ENCODE results near the gene SNTG2. TPM values are rescaled to one million over a fixed set of nuclear protein-coding genes. Genes with fewer than 3 reads are reported as not detected.

The SNTG2 gene
- polyA plus RNA-seq, 3 donors = not detected

- Mint-ChIP-seq H3K4me1 (no peaks in the 10 kb centered on the region), H3K4me3 (no peak overlapping the region), H3K36me3 (no peaks in the 10 kb centered on the region), H3K27me3 (ENCODE audit: low read depth in 3 of 3) (peaks cover 3 to 9% (median 6%) of the 10 kb centered on the region in 3 donors), H3K9me3 (no peaks in the 10 kb centered on the region), H3K27ac (no peak overlapping the region)
- Histone ChIP-seq H4K20me1 (ENCODE audit: insufficient read depth, low read length) (no peaks in the 10 kb centered on the region), H3K4me2 (replicated peaks; ENCODE audit: extremely low read depth, low read length, poor library complexity, severe bottlenecking) (no peak overlapping the region), H3K9me3 (replicated peaks in 1 of 2; ENCODE audit: control insufficient read depth in 1 of 2, insufficient read depth in 1 of 2, low read length in 2 of 2) (no peaks in the 10 kb centered on the region), H3K79me2 (ENCODE audit: insufficient read depth, low read length) (no peaks in the 10 kb centered on the region), H3K4me3 (replicated peaks in 1 of 3; ENCODE audit: low read depth in 2 of 3, low read length in 3 of 3) (no peak overlapping the region), H3K36me3 (replicated peaks in 1 of 2; ENCODE audit: control insufficient read depth in 1 of 2, insufficient read depth in 2 of 2, low read length in 2 of 2) (no peaks in the 10 kb centered on the region), H3K4me1 (ENCODE audit: control insufficient read depth in 1 of 2, insufficient read depth in 2 of 2, low read length in 2 of 2) (no peaks in the 10 kb centered on the region), H2AFZ (ENCODE audit: insufficient read depth, low read depth, low read length, poor library complexity, severe bottlenecking) (no peak overlapping the region), H3K9ac (ENCODE audit: insufficient read depth, low read length, poor library complexity, severe bottlenecking) (no peak overlapping the region), H3K27ac (ENCODE audit: low read depth in 1 of 2, low read length in 2 of 2) (no peak overlapping the region), H3K27me3 (ENCODE audit: control insufficient read depth in 2 of 2, insufficient read depth in 2 of 2, low read length in 2 of 2) (peaks cover 0 to 3% of the 10 kb centered on the region in 2 donors)
- no peak for TF ChIP-seq CTCF (IDR thresholded peaks at IDR 0.05)
- intact Hi-C loops (cut with micrococcal nuclease) = no loop called here
- WGBS (ENCODE audit: insufficient coverage) = 75% methylated on average over 4 of the region's 10 CpGs
- no peak for DNase-seq
Observed at GRCh38 chr2:959457-959856, 8.8 kb downstream of the SNTG2 start.

GRCh38 chr2:960061-960736 is 9.6 kb downstream of the SNTG2 start:
- peaks cover 0 to under 1% (median 0%) of the 10 kb centered on the region in 7 donors for H3K9me3 Mint-ChIP-seq
- intact Hi-C loops (cut with micrococcal nuclease) = no loop called here

More at GRCh38 chr2:960061-960736, 9.6 kb downstream of the SNTG2 start:
- no peak overlapping the region for H3K27ac Mint-ChIP-seq
- peaks cover 0 to 5% (median 4%) of the 10 kb centered on the region in 3 donors for H3K27me3 Mint-ChIP-seq (ENCODE audit: low read depth in 3 of 3)
- H3K27ac ChIP-seq (ENCODE audit: low read depth in 1 of 2, low read length in 2 of 2) = no peak overlapping the region
- H3K4me2 ChIP-seq (replicated peaks; ENCODE audit: extremely low read depth, low read length, poor library complexity, severe bottlenecking) = no peak overlapping the region
- no peaks in the 10 kb centered on the region for H3K4me1 ChIP-seq (ENCODE audit: control insufficient read depth in 1 of 2, insufficient read depth in 2 of 2, low read length in 2 of 2)
- H3K27me3 ChIP-seq (ENCODE audit: control insufficient read depth in 2 of 2, insufficient read depth in 2 of 2, low read length in 2 of 2) = peaks cover 0 to 3% of the 10 kb centered on the region in 2 donors
- no peak overlapping the region for H3K4me3 ChIP-seq (replicated peaks in 1 of 3; ENCODE audit: low read depth in 2 of 3, low read length in 3 of 3)
- H3K79me2 ChIP-seq (ENCODE audit: insufficient read depth, low read length) = no peaks in the 10 kb centered on the region
- no peak overlapping the region for H3K9ac ChIP-seq (ENCODE audit: insufficient read depth, low read length, poor library complexity, severe bottlenecking)
- H3K4me1 Mint-ChIP-seq = no peaks in the 10 kb centered on the region
- no peak overlapping the region for H2AFZ ChIP-seq (ENCODE audit: insufficient read depth, low read depth, low read length, poor library complexity, severe bottlenecking)
- H4K20me1 ChIP-seq (ENCODE audit: insufficient read depth, low read length) = no peaks in the 10 kb centered on the region
- WGBS (ENCODE audit: insufficient coverage) = 96% methylated on average over 12 of the region's 14 CpGs
- TF ChIP-seq CTCF (IDR thresholded peaks at IDR 0.05) = no peak
- no peaks in the 10 kb centered on the region for H3K9me3 ChIP-seq (replicated peaks in 1 of 2; ENCODE audit: control insufficient read depth in 1 of 2, insufficient read depth in 1 of 2, low read length in 2 of 2)
- DNase-seq = no peak
- no peak overlapping the region for H3K4me3 Mint-ChIP-seq
- H3K36me3 Mint-ChIP-seq = no peaks in the 10 kb centered on the region
- H3K36me3 ChIP-seq (replicated peaks in 1 of 2; ENCODE audit: control insufficient read depth in 1 of 2, insufficient read depth in 2 of 2, low read length in 2 of 2) = no peaks in the 10 kb centered on the region

All from CD14-positive monocyte (primary cell).